HUES64 (cell line): ENCODE data around the gene KCNK4.
A peak's percentile ranks its signal among the peaks of the same experiment; 100 is the strongest.

Source experiments
- H3K27ac ChIP-seq: 2 replicates; pipeline ENCODE4 v1.7.0; 2013; ENCODE audit warnings: low read depth, low read length, inconsistent platforms
- H3K27me3 ChIP-seq: 2 replicates; pipeline ENCODE4 v1.6.1; 2013; ENCODE audit warnings: mild to moderate bottlenecking, low read length; ENCODE audit not compliant: insufficient read depth
- H3K36me3 ChIP-seq: 2 replicates; pipeline ENCODE4 v1.6.1; 2013; ENCODE audit warnings: mild to moderate bottlenecking, low read length; ENCODE audit not compliant: insufficient read depth
- H3K4me1 ChIP-seq: 2 replicates; pipeline ENCODE4 v1.6.1; 2013; ENCODE audit warnings: mild to moderate bottlenecking, low read length, moderate library complexity; ENCODE audit not compliant: insufficient read depth
- H3K4me3 ChIP-seq: 2 replicates; pipeline ENCODE4 v1.5.1; 2013; ENCODE audit warnings: mild to moderate bottlenecking, low read length, moderate library complexity
- H3K9ac ChIP-seq: 2 replicates; pipeline ENCODE4 v1.6.1; 2013; ENCODE audit warnings: mild to moderate bottlenecking, low read depth, low read length
- H3K9me3 ChIP-seq: 2 replicates; pipeline ENCODE4 v1.6.1; 2013; ENCODE audit warnings: low read depth, low read length; ENCODE audit not compliant: insufficient read depth
- WGBS: fragments of 150-250, 120-280 bp; methylation state at CpG from one replicate; pipeline ENCODE4 v1.1.7; 2013; ENCODE audit warnings: missing lambda C conversion rate; 5-methylcytosine and 5-hydroxymethylcytosine counted together

Gene KCNK4

DNA sequence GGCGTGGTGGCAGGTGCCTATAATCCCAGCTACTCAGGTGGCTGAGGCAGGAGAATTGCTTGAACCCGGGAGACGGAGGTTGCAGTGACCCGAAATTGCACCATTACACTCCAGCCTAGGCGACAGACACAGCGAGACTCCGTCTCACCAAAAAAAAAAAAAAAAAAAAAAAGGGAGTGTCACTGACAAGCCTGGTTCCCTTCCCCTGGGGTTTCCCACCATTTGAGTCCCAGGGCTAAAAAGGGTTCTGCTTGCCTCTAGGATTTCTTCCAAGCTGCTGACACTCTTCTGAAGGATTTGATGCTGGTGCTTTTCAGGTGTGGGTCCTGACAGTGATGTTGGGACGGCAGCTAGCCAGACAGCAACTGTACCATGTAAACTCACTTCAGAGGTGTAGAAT, 47.6 kb downstream of the KCNK4 start:
- no peak overlapping the region for H3K9ac ChIP-seq
- H3K9me3 ChIP-seq: no peaks in the 10 kb centered on the region
- H3K27ac ChIP-seq: no peak overlapping the region
- no peaks in the 10 kb centered on the region for H3K36me3 ChIP-seq
- H3K4me3 ChIP-seq: no peak overlapping the region
- WGBS: 92% methylated on average over 8 of the region's 8 CpGs
- peaks cover 10% of the 10 kb centered on the region; the same call in 1 of the 2 replicates for H3K4me1 ChIP-seq
- H3K27me3 ChIP-seq: no peaks in the 10 kb centered on the region

DNA sequence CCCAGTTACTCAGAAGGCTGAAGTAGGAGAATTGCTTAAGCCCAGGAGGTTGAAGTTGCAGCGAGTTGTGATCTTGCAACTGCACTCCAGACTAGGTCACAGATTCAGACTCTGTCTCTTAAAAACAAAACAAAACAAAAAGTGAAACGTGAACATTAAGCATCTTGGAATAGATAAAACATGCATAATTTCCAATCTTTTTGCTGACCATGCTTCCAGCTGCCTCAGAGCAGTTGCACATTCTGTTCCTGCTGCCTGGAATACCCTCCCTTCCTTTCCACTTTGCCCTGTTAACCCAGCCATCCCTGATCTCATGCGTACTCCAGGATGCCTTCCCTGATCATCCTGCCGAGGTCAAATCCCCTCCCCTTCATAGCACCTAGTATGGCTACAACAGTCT, 48.2 kb downstream of the KCNK4 start:
- H3K4me1 ChIP-seq: peaks cover 10% of the 10 kb centered on the region; the same call in 1 of the 2 replicates
- H3K36me3 ChIP-seq: no peaks in the 10 kb centered on the region
- no peaks in the 10 kb centered on the region for H3K27me3 ChIP-seq
- WGBS: 88% methylated on average over 4 of the region's 4 CpGs
- no peak overlapping the region for H3K4me3 ChIP-seq
- H3K9ac ChIP-seq: no peak overlapping the region
- H3K9me3 ChIP-seq: no peaks in the 10 kb centered on the region
- H3K27ac ChIP-seq: no peak overlapping the region

DNA sequence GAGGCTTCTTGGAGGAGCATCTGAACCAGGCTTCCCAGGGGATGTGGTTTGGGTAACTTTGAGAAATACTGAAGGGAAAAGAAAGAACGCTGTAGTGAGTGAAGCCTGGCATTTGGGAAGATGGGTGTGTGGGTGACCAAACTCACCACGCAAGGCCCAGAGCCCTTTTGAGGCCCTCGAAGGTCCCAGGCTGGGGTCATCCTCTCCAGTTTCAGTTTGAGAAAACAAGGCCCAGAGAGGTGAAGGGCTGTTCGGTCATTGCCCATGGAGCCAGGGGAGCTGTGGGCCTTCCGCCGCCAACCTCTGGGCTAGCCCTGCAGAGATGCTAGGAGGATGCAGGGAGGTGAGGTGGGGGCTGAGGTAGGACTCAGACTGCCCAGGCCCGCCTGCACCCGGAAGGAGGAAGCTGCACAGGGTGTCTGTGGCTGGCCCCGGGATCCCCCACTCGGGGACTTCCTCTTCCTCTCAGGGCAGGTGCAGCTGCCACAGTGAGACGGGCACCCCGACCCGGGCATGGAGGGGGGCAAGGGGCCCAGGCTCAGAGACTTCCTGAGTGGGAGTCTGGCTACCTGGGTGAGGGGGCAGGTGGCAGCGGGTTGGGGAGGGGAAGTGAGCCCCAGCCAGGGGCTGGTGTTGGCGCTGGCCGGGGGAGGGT, 48.8 kb downstream of the KCNK4 start, which contains the start of gene CCDC88B:
CCDC88B (plus strand) TSS at position 451 of the 655 bp plus-strand sequence; CDS start at position 514, 63 bp downstream.
- peak within 1 kb of the TSS; percentile 87 for H3K4me3 ChIP-seq
- H3K4me1 ChIP-seq: peaks cover 10% of the 10 kb centered on the region; the same call in 1 of the 2 replicates
- no peaks in the 10 kb centered on the region for H3K27me3 ChIP-seq
- WGBS: 91% methylated on average over 16 of the region's 16 CpGs
- H3K36me3 ChIP-seq: no peaks in the 10 kb centered on the region
- no peak within 1 kb of the TSS for H3K27ac ChIP-seq
- H3K9ac ChIP-seq: no peak within 1 kb of the TSS; the same call in 1 of the 2 replicates
- H3K9me3 ChIP-seq: no peaks in the 10 kb centered on the region

DNA sequence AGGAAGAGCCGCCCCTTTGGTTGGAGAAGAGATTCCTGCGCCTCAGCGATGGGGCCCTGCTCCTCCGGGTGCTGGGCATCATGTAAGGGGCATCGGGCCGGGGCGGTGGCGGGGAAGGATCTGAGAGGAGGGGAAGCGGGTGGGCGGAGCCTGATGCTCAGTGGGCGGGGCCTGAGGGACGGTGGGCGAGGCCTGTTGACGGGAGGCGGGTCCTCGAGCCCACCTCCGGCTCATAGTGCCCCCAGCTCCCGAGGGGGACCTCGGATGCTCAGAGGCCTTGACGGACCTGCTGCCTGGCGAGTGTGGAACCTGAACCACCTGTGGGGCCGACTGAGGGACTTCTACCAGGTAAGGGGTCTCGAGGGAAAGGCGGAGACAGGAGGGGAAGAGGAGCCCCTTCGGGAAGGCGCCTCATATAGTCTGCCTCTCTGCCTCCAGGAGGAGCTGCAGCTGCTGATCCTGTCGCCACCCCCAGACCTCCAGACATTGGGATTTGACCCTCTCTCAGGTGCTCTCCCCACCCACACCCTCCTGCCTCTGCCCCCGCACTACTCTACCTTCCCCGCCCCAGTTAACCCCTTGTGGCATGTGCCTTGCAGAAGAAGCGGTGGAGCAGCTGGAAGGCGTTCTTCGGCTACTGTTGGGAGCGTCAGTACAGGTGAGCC, 49.7 kb downstream of the KCNK4 start:
- Histone ChIP-seq H3K9me3 (no peaks in the 10 kb centered on the region), H3K4me3 (peak overlapping the region; percentile 87), H3K4me1 (peaks cover 10% of the 10 kb centered on the region; the same call in 1 of the 2 replicates), H3K9ac (no peak overlapping the region; the same call in 1 of the 2 replicates), H3K27ac (no peak overlapping the region), H3K27me3 (no peaks in the 10 kb centered on the region), H3K36me3 (no peaks in the 10 kb centered on the region)
- 42% methylated on average over 33 of the region's 33 CpGs for WGBS

DNA sequence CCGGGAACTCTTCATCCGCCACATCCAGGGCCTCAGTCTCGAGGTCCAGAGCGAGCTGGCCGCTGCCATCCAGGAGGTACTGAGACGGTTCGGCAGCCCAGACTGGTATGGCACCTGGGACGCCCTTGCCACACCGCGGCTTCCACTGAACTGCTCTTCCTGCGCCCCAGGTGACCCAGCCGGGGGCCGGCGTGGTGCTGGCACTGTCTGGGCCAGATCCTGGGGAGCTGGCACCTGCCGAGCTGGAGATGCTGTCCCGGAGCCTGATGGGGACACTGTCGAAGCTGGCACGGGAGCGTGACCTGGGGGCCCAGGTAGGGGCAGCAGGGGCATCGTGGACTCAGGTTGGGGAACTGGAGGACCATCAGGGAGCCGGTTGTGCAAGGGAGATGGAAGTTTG, 50.3 kb downstream of the KCNK4 start:
- H3K36me3 ChIP-seq: no peaks in the 10 kb centered on the region
- H3K9ac ChIP-seq: no peak overlapping the region
- H3K27me3 ChIP-seq: no peaks in the 10 kb centered on the region
- peaks cover 10% of the 10 kb centered on the region; the same call in 1 of the 2 replicates for H3K4me1 ChIP-seq
- WGBS: 92% methylated on average over 21 of the region's 21 CpGs
- peak overlapping the region; percentile 87 for H3K4me3 ChIP-seq
- H3K27ac ChIP-seq: no peak overlapping the region
- no peaks in the 10 kb centered on the region for H3K9me3 ChIP-seq

DNA sequence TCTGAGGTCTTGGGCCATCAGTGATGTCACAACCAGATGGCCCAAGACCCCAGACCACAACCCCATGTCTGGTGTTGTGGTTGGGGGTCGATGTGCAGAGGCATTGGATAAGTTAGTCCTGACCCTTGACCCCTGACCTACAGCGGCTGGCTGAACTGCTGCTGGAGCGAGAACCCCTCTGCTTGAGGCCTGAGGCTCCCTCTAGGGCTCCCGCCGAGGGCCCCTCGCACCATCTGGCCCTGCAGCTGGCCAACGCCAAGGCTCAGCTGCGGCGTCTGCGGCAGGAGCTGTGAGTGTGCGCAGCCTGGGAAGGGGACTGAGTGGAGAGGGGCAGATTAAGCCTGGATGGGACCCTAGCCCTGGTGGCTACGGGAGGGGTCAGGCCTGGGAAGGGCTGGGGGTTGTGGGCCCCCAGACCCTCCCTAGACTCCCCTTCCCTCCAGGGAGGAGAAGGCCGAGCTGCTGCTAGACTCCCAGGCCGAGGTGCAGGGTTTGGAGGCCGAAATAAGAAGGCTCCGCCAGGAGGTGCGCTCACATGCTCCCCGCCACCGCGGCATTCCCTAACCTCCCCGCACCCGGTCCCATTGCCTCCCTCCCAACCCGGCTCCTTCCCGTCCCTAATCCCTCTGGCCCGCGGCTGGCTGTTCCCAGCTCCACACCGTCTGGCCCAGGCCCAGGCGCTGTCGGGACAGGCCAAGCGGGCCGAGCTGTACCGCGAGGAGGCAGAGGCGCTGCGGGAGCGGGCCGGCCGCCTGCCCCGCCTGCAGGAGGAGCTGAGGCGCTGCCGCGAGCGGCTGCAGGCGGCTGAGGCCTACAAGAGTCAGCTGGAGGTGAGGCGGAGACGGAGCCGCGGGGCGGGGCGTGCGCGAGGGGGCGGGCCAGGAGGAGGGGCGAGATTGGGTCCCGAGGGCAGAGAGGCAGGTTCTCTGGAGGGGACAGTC, 51.0 kb downstream of the KCNK4 start:
- Histone ChIP-seq H3K4me1 (peaks cover 10% of the 10 kb centered on the region; the same call in 1 of the 2 replicates), H3K9me3 (no peaks in the 10 kb centered on the region), H3K27ac (no peak overlapping the region), H3K4me3 (peak overlapping the region; percentile 87), H3K36me3 (no peaks in the 10 kb centered on the region), H3K9ac (peak overlapping the region; percentile 34; the same call in 1 of the 2 replicates), H3K27me3 (no peaks in the 10 kb centered on the region)
- WGBS: 24% methylated on average over 55 of the region's 55 CpGs

DNA sequence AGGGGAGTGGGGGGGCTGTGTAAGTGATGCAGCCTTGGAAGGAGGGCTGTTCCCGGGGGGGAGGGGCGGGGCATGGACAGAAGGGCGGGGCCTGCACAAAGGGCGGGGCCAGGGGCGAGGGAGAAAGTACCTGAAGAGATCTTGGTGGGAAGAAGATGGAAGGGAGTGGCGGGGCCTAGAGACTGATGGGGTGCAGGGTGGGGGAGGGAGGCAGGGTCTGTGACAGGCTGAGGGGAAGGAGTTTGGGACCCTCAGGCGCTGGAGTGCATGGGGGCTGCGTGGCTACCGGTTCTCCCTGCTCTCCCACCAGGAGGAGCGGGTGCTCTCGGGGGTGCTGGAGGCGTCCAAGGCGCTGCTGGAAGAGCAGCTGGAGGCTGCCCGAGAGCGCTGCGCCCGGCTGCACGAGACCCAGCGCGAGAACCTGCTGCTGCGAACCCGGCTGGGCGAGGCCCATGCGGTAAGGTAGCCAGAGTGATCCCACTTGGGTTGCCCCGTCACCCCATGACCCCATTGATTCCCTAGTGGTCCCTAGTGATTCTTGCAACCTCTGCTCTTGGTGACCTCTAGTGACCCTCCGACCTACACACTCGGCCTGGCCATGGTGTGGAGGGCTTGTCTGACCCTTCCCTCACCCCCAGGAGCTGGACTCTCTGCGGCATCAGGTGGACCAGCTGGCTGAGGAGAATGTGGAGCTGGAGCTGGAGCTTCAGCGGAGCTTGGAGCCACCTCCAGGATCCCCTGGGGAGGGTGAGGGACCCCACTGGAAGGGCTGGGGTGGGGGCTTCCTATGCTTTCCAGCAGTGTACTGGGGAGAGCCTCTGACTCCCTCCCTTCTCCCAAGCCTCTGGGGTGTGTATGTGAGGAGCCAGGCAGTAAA, 52.0 kb downstream of the KCNK4 start:
- WGBS: 71% methylated on average over 28 of the region's 29 CpGs
- Histone ChIP-seq H3K27ac (no peak overlapping the region), H3K27me3 (no peaks in the 10 kb centered on the region), H3K9ac (no peak overlapping the region), H3K9me3 (no peaks in the 10 kb centered on the region), H3K4me1 (peaks cover 10% of the 10 kb centered on the region; the same call in 1 of the 2 replicates), H3K36me3 (no peaks in the 10 kb centered on the region), H3K4me3 (peak overlapping the region; percentile 87)

DNA sequence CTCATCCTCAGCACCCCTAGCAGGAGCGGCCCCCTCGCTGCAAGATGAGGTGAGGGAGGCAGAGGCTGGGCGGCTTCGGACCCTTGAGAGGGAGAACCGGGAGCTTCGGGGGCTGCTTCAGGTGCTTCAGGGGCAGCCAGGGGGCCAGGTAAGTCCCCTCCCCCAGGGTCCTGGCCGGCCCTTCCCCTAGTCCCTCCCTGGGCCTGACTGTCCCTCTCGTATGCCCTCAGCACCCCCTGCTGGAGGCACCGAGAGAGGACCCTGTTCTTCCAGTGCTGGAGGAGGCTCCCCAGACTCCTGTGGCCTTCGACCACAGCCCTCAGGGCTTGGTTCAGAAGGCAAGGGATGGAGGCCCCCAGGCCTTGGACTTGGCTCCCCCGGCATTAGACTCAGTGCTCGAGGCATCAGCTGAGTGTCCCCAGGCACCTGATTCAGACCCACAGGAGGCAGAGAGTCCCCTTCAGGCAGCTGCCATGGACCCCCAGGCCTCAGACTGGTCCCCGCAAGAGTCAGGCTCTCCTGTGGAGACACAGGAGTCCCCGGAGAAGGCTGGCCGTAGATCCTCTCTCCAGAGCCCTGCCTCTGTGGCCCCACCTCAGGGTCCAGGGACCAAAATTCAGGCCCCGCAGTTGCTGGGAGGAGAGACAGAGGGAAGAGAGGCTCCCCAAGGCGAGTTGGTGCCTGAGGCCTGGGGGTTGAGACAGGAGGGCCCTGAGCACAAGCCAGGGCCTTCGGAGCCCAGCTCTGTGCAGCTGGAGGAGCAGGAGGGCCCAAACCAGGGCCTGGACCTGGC, 52.9 kb downstream of the KCNK4 start:
- Histone ChIP-seq H3K36me3 (no peaks in the 10 kb centered on the region), H3K27me3 (no peaks in the 10 kb centered on the region), H3K9ac (no peak overlapping the region), H3K9me3 (no peaks in the 10 kb centered on the region), H3K4me1 (peaks cover 10% of the 10 kb centered on the region; the same call in 1 of the 2 replicates), H3K27ac (no peak overlapping the region), H3K4me3 (no peak overlapping the region)
- WGBS: 83% methylated on average over 18 of the region's 18 CpGs

DNA sequence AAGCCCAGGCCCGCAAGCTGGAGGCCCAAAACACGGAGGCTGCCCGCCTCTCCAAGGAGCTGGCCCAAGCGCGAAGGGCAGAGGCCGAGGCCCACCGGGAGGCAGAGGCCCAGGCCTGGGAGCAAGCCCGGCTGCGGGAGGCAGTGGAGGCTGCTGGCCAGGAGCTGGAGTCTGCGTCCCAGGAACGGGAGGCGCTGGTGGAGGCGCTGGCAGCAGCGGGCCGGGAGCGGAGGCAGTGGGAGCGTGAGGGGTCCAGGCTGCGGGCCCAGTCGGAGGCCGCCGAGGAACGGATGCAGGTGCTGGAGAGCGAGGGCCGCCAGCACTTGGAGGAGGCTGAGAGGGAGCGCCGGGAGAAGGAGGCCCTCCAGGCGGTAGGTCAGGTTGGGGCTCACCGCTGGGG, 53.7 kb downstream of the KCNK4 start:
- no peak overlapping the region for H3K4me3 ChIP-seq
- no peaks in the 10 kb centered on the region for H3K36me3 ChIP-seq
- no peaks in the 10 kb centered on the region for H3K9me3 ChIP-seq
- no peaks in the 10 kb centered on the region for H3K27me3 ChIP-seq
- no peak overlapping the region for H3K9ac ChIP-seq
- H3K4me1 ChIP-seq: peaks cover 10% of the 10 kb centered on the region; the same call in 1 of the 2 replicates
- 95% methylated on average over 28 of the region's 28 CpGs for WGBS
- H3K27ac ChIP-seq: no peak overlapping the region
